NCI-H510A treated with DMSO at 0.1 percent for 48 hours (cell line): ENCODE results near the gene C19orf67.
A peak's percentile ranks its signal among the peaks of the same experiment; 100 is the strongest.

Experiments used
- DNase-seq: peaks from one replicate; lab custom pipeline; 2025; lab: John Stamatoyannopoulos, UW

The C19orf67 gene

DNA sequence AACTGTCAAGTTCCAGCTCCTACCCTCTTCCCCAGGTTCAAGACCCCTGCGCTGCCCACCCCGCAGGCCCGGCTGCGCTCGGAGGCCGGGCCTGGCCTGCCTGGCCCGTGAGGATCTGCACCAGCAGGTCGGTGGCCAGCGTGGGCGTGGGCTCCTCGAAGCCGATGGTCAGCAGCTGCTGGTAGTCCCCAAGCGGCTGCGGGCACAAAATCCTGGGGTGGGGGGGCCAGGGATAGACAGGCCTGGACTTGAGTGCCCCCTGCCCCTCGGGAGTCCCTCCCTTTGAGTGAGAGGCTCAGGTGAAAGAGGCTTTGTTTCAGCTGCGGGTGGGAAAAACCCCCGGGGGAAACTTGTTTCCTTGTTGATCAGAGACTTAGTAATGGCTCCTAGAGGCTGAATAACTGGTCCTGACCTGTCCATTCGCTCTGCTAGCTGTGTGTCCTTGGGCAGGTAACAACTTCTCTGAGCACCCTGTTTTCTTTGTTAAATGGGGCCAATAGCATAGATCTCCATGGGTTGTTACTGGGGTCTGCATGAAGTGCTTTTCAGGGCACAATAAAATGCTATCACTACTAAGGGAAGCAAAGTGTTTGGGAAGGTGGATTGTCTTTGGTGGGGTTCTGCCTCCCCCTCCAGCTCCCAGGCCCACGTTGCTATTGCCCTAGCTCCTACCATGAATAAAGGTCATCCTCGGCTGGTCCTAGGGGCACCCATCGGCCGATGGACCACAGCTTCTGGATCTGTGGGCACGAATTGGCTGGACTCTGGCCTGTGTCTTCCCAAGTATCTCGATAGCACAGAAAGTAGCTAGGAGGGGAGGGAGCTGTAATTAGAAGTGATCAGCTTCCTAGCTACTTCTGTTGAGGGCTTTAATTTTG, 3.5 kb downstream of the C19orf67 start:
- DNase-seq = no peak

DNA sequence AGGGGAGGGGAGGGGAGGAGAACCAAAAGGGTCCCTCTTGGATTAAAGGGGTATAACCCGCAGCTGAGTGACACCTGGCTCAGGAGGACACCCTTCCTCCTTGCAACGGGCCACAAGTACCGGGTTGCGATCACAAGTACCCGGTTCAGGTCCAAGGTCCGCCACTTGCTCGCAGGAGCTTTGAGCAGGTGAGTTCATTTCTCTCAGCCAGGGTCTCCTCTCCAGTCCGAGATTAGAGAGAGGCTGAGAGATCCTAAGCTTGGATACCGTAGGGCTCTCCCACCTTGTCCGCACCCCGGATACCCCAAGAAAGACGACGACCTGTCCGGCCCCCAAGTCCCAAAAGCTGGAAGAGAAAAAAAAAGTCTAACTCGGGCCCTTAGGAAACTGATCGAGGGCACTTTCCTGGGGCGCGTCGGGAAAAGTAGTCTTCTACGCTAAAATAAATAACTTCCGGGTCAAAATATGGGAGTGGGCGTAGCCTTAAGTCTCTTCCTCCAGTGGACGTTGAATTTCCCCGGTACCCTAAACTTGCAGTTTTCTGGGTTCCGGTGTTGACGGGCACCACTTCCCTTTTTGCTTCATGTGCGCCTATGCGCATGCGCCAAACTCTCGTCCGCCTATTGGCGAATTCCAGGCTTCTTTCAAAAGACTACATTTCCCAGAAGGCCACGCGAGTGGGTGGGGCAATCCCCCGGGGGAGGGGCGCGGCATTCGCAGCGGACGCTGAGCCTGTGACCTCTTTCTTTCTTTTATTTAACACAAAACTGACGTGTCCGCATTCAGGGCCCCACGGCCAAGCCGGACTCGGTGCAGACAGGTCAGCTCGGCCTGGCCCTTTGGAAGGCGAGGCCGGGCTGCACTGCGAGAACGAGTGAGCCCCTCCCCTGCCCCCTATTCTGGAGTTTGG, 4.4 kb downstream of the C19orf67 start:
- peak; percentile 99 for DNase-seq

GRCh38 chr19:14078411-14078810, 7.2 kb downstream of the C19orf67 start:
- no peak for DNase-seq

DNA sequence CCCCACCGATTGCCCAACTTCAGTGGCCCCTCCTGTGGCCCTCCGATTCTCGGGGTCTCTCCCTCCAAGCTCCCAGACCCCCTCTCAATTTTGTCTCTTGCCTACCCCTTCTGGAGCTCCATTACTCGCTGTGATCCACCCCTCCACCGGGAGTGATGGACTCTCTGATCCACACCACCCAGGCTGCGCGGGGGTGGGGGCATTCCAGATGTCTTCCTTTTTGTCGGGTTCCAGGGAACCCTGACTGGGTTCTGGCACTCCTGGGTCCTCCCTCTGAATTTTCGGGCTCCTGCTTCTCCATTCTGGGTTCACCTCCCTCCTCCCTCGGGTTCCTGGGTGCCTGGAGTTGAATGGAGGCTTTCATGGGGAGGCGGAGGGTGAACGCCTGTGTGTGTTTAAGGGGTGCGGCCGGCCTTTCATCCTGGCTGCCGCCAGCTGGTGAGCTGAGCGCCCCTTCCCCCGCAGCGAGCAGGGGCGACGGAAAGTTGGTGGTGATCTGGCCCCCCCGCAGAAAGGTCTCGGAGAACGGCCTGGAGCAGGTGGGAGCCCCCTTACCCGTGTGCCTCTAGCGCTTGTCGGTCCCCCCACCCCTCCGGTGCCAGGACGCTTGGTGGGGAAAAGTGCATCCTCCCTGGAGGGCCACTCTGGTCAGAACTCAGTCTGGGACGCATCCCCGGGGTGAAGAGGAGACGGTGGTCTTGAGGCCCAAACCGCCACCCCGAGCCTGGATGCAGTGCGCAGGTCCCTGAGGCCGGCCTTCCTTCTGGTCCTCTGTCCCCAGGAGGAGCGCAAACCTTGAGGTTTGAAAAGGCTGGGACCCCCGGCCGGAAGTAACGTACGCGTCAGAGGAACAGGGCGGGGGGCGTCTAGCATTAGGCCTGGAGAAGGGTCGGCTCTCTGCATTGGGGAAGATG, 11.4 kb downstream of the C19orf67 start:
- DNase-seq = peak; percentile 57

GRCh38 chr19:14073261-14073924, 12.2 kb downstream of the C19orf67 start:
- DNase-seq = peak; percentile 67

DNA sequence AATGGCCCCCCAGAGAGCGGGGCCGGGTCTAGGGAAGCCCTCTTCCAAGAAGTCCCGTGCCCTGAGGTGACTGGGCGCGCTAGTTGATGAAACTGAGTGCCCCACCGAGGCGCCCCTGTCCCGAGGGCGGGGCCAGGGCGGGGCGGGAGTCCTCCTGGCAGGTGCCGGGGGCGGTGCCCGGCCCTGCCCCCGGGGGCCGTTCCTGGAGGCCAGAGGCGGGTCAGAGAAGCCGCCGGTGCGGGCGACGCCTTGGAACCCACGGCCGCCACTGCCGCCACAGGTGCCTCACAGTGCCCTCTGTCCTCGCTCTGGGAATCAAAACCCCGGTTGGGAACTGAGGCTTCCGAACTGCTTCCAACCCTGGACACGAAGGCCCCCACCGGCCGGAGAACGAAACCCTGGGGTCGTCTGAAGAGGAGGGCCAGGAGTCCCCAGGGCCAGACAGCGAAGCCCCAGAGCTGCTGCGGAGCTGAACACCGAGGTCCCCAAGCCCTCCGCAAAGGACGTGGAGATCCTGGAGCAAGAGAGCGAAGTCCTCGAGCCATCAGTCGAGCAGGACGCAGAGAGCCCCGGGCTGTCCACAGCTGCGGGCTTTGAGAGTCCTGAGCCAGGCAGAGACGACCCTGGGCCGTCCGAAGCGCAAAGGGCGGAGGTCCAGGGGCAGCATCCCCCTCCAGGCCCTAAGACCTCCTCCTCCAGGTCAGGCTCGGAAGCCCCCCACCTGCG, 12.9 kb downstream of the C19orf67 start, which contains the start of gene MISP3:
MISP3 (plus strand) TSS at position 252 of the 726 bp plus-strand sequence. CDS start 524 bp downstream, outside the sequence.
- peak; percentile 60 for DNase-seq

- DNase-seq = no peak
Measured at GRCh38 chr19:14070268-14071050, 15.1 kb downstream of the C19orf67 start.

DNA sequence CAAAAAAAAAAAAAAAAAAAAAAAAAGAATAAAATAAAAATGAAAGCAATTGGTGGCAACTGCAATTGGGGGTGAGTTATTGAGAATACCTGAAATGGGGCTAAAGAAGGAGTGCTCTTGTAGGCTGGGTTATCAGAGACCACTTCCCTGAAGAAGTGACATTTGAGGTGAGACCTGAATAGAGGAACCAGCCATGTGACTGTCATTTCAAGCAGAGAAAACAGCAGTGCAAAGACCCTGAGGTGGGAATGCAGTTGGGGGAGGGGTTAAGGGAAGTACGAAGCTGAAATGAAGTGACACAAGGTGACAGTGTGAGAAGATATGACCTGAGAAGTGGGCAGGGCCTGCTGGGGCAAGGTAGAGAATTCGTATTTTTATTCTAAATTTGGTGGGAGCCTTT, 19.4 kb downstream of the C19orf67 start:
- no peak for DNase-seq

- DNase-seq = no peak
Measured at GRCh38 chr19:14063105-14063504, 22.5 kb downstream of the C19orf67 start.

- DNase-seq = no peak
Measured at GRCh38 chr19:14062558-14062855, 23.1 kb downstream of the C19orf67 start.

GRCh38 chr19:14061751-14062557, 23.6 kb downstream of the C19orf67 start, which contains the start of gene PALM3:
TSS of gene PALM3 (minus strand) at chr19:14062076. CDS start at chr19:14061980, 96 bp downstream.
- no peak for DNase-seq

DNA sequence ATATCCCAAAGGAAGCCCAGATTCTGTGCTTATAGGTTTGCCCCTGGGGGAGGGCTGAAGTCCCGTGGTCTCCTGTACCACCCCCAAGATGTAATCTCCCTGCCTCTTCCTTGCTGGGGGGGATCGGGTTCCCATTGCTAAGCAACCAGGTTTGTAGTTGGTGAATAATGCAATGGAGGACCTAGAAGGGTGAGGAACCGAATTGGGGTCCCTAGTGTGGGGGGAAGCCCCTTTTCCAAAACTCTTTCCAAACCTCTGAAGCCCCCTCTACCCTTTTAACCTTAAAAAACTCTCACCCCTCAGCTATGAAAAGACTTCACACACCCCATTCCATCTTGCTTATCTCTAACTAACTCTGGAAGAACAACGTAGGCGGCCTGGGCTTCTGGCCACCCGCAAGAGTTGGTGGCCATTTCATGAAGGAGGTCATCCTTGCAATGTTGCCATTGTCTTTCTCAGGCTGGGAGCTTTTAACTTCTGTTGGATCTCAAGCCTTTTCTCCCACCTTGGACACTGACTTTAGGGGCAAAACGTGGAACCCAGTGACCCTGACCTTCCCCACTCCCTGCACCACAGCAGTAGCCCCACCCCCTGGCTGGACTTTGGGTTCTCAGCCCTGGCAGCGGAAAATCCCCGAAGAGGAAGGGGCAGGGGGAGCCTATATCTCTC, 24.4 kb downstream of the C19orf67 start:
- DNase-seq = no peak

- no peak for DNase-seq
Measured at GRCh38 chr19:14059652-14060155, 25.9 kb downstream of the C19orf67 start.

DNA sequence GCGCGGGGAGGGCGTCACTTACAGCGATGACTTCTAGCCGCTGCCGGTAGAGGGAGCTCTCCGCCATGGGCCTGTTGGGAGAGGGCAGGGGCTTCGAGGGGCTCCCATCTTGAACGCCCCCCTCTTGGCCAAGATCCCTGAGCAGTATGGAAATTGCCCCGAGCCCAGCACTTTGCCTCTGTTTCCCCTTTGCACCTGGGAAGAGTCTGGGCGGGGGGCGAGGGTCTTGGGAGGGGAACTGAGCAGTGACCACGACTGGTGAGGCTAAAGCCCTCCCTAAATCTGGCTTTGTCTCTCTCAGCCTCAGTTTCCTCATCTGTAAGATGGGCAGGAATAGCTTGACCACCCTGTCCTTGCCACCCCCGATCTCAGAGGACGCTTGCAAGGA, 26.5 kb downstream of the C19orf67 start:
- no peak for DNase-seq

- no peak for DNase-seq
Measured at GRCh38 chr19:14058182-14059092, 27.1 kb downstream of the C19orf67 start.

- DNase-seq = no peak
Measured at GRCh38 chr19:14056741-14057356, 28.7 kb downstream of the C19orf67 start.
